ENCODE data around the gene ZNRF3.
"Not testable (repeated sequence)": the region's sequence is repeated elsewhere in the genome, so short reads cannot be mapped to it uniquely, and the experiment has no call there.

ZNRF3 gene

DNA sequence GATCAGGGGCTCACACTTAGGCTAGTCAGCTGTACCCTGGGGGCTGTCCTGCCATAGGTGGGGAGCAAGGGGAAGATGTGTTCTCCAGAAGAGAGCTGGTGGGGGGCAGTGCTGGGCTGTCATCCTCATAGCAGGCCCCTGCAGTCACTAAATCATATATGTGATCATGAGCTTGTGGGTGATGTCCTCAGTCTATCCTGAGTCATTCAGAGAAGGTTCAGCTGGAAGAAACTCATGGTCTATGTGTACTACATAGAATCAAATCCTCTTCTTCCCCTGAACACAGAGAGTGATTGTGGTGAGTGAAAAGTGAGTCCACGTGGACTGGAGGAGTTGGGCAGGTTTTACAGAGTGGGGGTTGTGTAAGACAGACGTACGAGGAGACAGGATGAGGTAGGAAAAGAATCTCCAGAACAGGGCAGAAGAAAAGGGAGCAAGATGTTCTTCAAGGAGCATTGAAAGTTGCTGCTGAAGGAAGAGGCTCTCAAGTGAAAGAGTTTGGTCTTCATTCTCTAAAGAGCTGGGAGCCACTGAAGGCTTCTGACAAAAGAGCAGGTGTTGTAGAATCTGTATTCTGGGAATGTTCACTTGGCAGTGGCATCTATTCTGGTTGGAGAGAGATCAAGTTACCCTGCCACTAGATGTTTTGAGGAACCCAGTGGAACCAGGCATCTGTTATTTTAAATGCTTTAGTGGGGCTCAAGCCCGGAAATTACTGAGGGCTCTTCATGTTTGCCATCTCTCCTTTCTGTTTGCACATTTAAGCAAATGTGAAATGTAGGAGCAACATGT lies 109.4 kb downstream of the ZNRF3 start:
- DNase-seq, result no peak
- in situ Hi-C loops (cut with MboI; ENCODE audit: low pct_unique_long_range_greater_than_20kb, low sequenced_read_pairs), result no loop called here

DNA sequence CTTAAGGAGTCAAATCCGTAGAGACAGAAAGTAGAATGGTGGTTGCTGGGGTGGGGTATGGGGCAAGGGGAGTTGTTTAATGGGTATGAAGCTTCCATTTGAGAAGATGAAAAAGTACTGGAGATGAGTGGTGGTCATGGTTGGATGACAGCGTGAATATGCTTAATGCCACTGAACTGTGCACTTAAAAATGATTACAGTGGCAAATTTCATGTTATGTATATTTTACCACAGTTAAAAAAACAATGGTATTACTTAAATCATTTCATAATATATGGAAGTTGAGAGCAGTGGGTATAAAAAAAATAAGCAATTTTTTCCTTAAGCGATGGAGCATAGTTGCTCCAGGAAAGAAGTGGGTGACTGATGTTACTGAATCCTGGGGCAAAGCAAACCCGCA lies 111.2 kb downstream of the ZNRF3 start:
- in situ Hi-C loops (cut with MboI; ENCODE audit: low pct_unique_long_range_greater_than_20kb, low sequenced_read_pairs), result no loop called here
- no peak for DNase-seq

DNA sequence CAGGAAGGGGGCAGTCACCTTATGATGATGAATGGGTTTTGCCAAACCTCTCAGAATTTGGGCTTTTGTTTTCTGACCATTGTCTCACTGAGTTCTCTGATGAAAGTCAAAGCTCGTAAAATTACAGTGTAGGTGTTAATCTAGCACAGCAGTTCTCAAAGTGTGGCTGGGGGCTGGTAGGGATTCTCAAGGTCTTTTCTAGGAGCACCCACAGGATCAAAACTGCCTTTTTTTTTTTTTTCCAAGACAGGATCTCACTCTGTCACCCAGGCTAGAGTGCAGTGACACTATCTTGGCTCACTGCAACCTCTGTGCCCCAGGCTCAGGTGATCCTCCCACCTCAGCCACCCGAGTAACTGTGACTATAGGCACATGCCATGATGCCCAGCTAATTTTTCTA lies 112.2 kb downstream of the ZNRF3 start:
- no peak for DNase-seq
- in situ Hi-C loops (cut with MboI; ENCODE audit: low pct_unique_long_range_greater_than_20kb, low sequenced_read_pairs), result no loop called here

DNA sequence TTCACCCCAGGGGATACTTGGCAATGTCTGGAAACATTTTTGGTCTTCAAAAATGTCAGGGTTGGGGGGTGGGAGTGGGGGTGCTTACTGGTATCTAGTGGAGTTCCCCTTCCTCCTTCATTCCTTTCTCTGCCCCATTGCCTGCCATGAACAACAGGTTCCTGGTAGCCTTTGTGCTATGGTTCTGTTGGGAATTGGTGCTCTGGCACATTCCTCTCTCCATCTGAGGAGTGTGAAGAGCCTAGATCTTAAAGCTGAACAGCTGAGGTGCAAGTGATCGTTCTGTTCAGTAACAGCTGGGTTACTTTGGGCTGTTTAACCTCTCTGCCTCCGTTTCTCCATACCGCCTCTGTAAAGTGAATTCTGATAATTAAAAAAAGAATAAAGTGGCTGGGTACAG lies 114.0 kb downstream of the ZNRF3 start:
- in situ Hi-C loops (cut with MboI; ENCODE audit: low pct_unique_long_range_greater_than_20kb, low sequenced_read_pairs), result no loop called here

DNA sequence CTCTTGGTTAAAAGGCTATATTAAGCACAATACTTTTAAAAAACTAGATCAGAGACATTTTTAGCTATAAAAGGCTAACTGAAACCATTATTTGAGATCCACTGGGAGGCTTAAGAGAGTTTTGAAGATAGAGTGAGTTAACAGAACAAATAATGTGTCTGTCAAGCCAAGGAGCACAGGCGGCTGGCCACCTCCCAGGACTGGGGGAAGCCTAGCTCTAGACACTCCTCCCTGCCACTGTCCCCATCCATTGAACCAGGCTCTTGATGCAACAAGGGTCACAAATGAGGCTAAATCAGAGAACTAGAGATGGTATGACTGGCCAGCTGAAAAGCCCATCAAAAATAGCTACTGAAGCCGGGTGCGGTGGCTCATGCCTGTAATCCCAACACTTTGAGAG lies 115.3 kb downstream of the ZNRF3 start:
- no peak for DNase-seq
- in situ Hi-C loops (cut with MboI; ENCODE audit: low pct_unique_long_range_greater_than_20kb, low sequenced_read_pairs), result no loop called here

More for the DNA sequence above, 114.0 kb downstream of the ZNRF3 start:
- DNase-seq, result no peak

DNA sequence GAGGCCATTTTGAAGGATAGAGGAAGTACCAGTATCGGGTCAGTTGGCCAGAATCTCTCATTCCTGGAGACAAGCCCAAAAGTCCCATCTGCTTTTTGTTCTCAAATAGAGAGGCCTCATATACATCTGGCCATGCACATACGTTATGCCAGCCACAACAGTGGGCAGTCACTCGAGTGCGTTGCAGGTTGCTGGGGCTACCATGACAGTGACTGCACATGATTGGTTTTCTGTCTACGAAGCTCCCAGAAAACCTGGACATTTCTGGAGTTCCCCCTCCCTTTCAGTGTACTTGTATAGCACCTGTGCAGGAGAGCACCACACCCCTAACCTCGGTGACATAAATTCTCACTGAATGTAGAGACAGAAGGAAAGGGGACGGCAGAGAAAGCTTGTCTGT lies 116.1 kb downstream of the ZNRF3 start:
- in situ Hi-C loops (cut with MboI; ENCODE audit: low pct_unique_long_range_greater_than_20kb, low sequenced_read_pairs), result no loop called here
- no peak for DNase-seq

- in situ Hi-C loops (cut with MboI; ENCODE audit: low pct_unique_long_range_greater_than_20kb, low sequenced_read_pairs), result no loop called here
- DNase-seq, result no peak
Observed at GRCh38 chr22:28999919-29000556, 116.7 kb downstream of the ZNRF3 start.

GRCh38 chr22:29000641-29001040 lies 117.3 kb downstream of the ZNRF3 start:
- no peak for DNase-seq
- in situ Hi-C loops (cut with MboI; ENCODE audit: low pct_unique_long_range_greater_than_20kb, low sequenced_read_pairs), result no loop called here

DNA sequence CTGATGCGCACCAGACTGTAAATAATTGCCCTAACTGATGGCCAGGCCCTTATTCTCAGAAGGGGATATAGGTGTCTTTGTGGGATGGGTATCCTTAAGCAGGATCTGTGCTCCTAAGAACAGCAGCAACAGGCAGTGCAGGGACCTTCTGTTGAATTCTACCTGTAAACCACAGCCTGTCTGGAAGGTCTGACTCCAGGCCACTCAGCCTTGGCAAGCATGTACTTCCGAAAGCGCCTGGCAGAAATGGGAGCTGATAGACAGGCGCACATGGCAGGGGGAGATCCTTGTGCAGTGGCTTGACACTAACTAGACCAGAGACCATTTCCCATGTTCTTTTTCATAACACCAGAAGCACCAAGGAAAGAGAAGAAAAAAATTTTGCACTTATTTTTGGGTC lies 119.2 kb downstream of the ZNRF3 start:
- no peak for DNase-seq
- in situ Hi-C loops (cut with MboI; ENCODE audit: low pct_unique_long_range_greater_than_20kb, low sequenced_read_pairs), result no loop called here

DNA sequence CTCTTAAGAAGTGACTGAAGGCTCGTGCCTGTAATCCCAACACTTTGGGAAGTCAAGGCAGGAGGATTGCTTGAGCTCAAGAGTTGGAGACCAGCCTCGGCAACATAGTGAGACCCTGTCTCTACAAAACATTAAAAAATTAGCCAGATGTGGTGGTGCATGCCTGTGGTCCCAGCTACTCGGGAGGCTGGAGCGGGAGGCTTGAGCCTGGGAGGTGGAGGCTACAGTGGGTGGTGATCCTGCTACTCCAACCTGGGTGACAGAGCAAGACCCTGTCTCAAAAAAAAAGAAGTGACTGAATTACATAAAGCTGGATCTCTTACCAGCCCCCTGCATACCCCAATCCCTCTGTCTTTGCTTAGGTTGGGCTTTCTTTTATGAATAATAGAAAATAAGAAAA lies 120.2 kb downstream of the ZNRF3 start:
- DNase-seq, result no peak
- in situ Hi-C loops (cut with MboI; ENCODE audit: low pct_unique_long_range_greater_than_20kb, low sequenced_read_pairs), result no loop called here

DNA sequence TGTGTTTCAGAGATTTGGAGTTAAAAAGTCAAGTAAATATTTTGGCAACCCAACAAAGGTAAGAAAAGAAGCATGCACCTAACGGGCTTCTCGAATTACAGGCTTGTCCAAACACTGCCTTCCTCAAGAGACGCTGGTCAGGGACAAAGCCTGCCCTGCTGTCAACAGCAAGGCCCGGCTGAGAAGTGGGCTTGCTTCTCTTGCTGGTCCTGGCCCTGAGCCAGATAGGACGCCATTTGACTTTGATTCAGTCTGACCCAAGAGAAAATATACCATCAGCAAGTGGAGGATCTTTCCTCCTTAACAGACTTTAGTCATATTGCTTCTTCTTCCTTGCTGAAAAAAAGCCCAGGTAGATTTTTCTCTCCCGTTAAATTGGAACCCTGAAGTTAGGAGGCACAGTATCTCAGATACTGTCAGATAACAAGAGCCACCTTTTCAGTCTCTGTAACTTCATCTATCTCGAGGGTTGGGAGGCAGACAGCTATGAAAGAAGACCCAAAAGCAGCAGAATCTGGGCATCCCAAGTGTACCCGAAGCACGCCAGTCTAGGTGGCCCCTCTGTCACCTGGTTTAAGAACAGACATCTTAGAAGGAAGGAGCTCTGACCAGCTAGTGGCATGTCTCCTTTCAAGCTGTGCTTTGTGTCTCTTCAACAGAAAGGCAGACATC lies 120.7 kb downstream of the ZNRF3 start:
- in situ Hi-C loops (cut with MboI; ENCODE audit: low pct_unique_long_range_greater_than_20kb, low sequenced_read_pairs), result no loop called here

GRCh38 chr22:29004647-29005371 lies 121.4 kb downstream of the ZNRF3 start:
- in situ Hi-C loops (cut with MboI; ENCODE audit: low pct_unique_long_range_greater_than_20kb, low sequenced_read_pairs), result no loop called here
- no peak for DNase-seq

More for the DNA sequence above, 120.7 kb downstream of the ZNRF3 start:
- DNase-seq, result no peak

GRCh38 chr22:29005754-29006153 lies 122.4 kb downstream of the ZNRF3 start:
- DNase-seq; in situ Hi-C loops (cut with MboI; ENCODE audit: low pct_unique_long_range_greater_than_20kb, low sequenced_read_pairs): not testable (repeated sequence)

DNA sequence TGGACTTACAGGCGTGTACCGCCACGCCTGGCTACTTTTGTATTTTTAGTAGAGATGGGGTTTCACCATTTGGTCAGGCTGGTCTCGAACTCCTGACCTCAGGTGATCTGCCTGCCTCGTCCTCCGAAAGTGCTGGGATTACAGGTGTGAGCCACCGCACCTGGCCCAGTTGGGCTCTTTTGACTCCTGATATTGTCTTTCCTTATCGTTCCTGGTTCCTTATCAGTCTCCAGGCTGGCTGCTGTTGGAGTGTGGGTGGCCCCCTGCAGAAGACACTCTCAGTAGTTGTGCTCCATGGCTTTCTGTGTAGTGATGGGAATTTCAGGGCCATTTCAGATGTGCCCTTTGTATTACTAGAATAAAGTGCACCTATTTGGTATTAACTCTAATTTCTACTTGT lies 123.0 kb downstream of the ZNRF3 start:
- in situ Hi-C loops (cut with MboI; ENCODE audit: low pct_unique_long_range_greater_than_20kb, low sequenced_read_pairs), result no loop called here
- DNase-seq, result no peak

DNA sequence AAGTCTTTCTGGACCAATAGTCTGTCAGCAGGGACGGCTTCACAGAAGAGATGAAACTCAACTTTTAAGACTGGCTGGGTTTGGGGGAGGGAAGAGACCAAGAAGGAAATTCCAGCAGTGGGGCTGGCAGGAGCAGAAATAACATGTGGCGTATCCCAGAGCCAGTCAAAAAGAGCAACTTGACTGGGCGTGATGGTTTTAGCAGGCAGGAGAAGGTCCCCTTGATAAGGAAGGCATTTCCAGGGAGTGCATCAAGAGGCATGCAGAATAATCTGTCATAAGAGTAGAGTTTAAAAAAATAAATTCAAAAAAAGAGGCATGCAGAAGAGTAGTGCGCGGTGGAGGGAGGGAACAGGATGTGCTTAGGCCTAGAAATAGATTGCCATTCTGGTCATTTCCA lies 125.8 kb downstream of the ZNRF3 start:
- in situ Hi-C loops (cut with MboI; ENCODE audit: low pct_unique_long_range_greater_than_20kb, low sequenced_read_pairs), result no loop called here
- DNase-seq, result no peak

- no peak for DNase-seq
- in situ Hi-C loops (cut with MboI; ENCODE audit: low pct_unique_long_range_greater_than_20kb, low sequenced_read_pairs), result no loop called here
Observed at GRCh38 chr22:29011240-29012100, 128.1 kb downstream of the ZNRF3 start.

DNA sequence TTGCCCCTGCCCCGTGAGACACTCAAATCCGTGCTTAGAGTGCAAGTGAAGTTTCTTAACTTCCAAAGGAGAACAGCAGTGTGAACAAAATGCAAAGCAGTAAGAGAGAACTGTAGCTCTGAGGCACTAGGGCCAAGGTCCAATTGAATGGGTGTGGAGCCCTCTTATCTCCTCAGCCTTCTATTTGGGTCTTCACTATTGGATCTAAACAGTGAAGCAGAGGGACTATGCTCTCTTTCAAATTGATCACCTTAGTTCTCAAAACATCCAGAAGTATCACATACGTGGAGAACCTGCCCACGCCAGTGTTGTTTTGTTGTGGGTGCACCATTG lies 128.7 kb downstream of the ZNRF3 start:
- in situ Hi-C loops (cut with MboI; ENCODE audit: low pct_unique_long_range_greater_than_20kb, low sequenced_read_pairs), result no loop called here
- no peak for DNase-seq

- no peak for DNase-seq
- in situ Hi-C loops (cut with MboI; ENCODE audit: low pct_unique_long_range_greater_than_20kb, low sequenced_read_pairs), result no loop called here
Observed at GRCh38 chr22:29012952-29013351, 129.6 kb downstream of the ZNRF3 start.

- in situ Hi-C loops (cut with MboI; ENCODE audit: low pct_unique_long_range_greater_than_20kb, low sequenced_read_pairs), result no loop called here
- DNase-seq, result no peak
Observed at GRCh38 chr22:29014293-29014692, 130.9 kb downstream of the ZNRF3 start.
